Stimulated activated CD8-positive, alpha-beta memory T cell treated with anti-CD3 and anti-CD28 coated beads, Interleukin-15, amount 100 ng/mL, for 4 hours (primary cell): ENCODE measurements around the gene WDR55.
"Not testable (repeated sequence)": the region's sequence is repeated elsewhere in the genome, so short reads cannot be mapped to it uniquely, and the experiment has no call there.

Source experiments
- DNase-seq, 2 donors: peaks; one replicate each; pipeline ENCODE4 v3.0.0-alpha.2; 2020; ENCODE audit warnings: low read depth in 2 of 2

WDR55 gene

DNA sequence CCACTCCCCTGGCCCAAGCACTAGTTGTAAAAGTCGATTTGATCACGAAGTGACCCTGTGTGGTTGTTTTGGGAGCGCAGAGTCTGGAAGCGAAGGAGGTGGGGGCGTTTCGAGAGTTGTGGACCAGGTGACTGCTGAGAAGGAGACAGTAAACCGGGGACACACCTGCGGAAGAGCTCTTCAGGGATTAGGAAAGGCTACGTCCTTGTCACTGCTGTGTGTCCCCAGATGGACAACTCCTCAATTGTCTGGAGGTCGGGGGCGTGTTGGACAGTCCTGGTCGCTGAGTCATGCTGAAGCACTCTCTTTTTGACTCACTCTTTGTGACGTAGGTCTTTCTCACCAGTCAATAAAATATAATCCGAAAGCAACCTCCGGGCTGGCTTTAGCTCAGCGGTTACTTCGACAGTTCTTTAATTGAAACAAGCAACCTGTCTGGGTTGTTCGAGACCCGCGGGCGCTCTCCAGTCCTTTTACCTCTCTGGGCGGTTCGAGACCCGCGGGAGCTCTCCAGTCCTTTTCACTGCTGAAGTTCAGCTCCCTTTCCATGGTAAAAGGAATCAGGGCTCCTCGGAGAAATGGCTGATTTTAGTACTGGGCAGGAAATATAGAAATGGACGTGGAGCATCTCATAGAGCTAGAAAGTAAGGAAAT lies 46.3 kb downstream of the WDR55 start:
- peak; percentile 68 to 84 for DNase-seq

- DNase-seq, result no peak
Measured at GRCh38 chr5:140711794-140712193, 47.1 kb downstream of the WDR55 start.

- no peak for DNase-seq
Measured at GRCh38 chr5:140713562-140714094, 48.9 kb downstream of the WDR55 start.

- DNase-seq, result not testable (repeated sequence)
Measured at GRCh38 chr5:140716238-140716637, 51.5 kb downstream of the WDR55 start.

GRCh38 chr5:140718266-140718592 lies 53.5 kb downstream of the WDR55 start:
- DNase-seq, result no peak

DNA sequence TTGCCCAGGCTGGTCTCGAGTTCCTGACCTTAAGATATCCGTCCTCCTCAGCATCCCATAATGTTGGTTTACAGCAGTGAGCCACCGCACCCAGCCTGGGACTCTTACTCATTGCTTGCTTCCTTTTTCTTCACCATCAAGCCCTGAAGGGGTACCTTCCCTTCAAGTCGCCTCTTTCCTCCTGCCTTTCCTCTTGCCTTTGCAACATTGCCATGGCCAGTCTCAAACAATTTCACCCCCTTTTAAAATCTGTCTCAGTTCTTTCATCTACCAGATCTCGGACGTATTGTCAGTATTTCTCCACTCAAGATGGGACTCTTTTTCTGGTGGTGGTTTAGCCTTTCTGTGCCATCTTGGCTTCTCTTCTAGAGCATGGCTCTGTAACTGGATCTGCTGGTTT lies 56.0 kb downstream of the WDR55 start:
- not testable (repeated sequence) for DNase-seq

DNA sequence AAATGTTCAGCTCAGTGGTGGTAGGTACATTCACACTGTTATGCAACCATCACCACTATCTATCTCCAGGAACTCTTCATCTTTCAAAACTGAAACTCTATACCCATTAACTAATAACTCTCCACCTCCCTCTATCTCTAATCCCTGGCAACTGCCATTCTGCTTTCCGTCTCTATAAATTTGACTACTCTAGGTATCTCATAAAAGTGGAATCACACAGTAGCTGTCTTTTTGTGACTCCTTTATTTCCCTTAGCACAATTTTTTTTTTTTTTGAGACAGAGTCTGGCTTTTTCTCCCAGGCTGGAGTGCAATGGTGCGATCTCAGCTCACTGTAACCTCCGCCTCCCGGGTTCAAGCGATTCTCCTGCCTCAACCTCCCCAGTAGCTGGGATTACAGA lies 56.7 kb downstream of the WDR55 start:
- not testable (repeated sequence) for DNase-seq
